ENCODE results near the gene CFAP410.

Gene CFAP410

GRCh38 chr21:44365967-44366585 is 26.9 kb upstream of the CFAP410 start:
- no peak overlapping the region for H3K9ac ChIP-seq (ENCODE audit: low read length)
- H3K4me2 ChIP-seq (ENCODE audit: low read depth, low read length) = no peak overlapping the region
- H3F3A ChIP-seq (ENCODE audit: insufficient read depth, low read length) = no peaks in the 10 kb centered on the region
- no peak for TF ChIP-seq EZH2 (optimal IDR thresholded peaks at IDR 0.05; ENCODE audit: low read depth, low read length)
- TF ChIP-seq CTCF (IDR thresholded peaks at IDR 0.05; ENCODE audit: low read length) = no peak
- TF ChIP-seq EZH2phosphoT487 (IDR thresholded peaks at IDR 0.05; ENCODE audit: low read length) = no peak
- no peak overlapping the region for H2AFZ ChIP-seq (ENCODE audit: low read length)
- H3K9me2 ChIP-seq (replicated peaks; ENCODE audit: insufficient read depth, low read length) = no peaks in the 10 kb centered on the region
- no peak overlapping the region for H3K4me3 ChIP-seq (ENCODE audit: low read length)
- no peaks in the 10 kb centered on the region for H4K20me1 ChIP-seq (ENCODE audit: insufficient read depth, low read length)
- no peak overlapping the region for H3K27ac ChIP-seq (ENCODE audit: low read length)
- no peaks in the 10 kb centered on the region for H3K4me1 ChIP-seq (ENCODE audit: low read length)
- H3K9me3 ChIP-seq (replicated peaks; ENCODE audit: insufficient read depth, low read length) = no peaks in the 10 kb centered on the region
- H3K79me2 ChIP-seq (ENCODE audit: low read length) = no peaks in the 10 kb centered on the region
- H3K36me3 ChIP-seq (replicated peaks; ENCODE audit: insufficient read depth, low read length) = no peaks in the 10 kb centered on the region
- H3K27me3 ChIP-seq (replicated peaks; ENCODE audit: insufficient read depth, low read length) = peaks cover 95% of the 10 kb centered on the region
- DNase-seq = no peak

DNA sequence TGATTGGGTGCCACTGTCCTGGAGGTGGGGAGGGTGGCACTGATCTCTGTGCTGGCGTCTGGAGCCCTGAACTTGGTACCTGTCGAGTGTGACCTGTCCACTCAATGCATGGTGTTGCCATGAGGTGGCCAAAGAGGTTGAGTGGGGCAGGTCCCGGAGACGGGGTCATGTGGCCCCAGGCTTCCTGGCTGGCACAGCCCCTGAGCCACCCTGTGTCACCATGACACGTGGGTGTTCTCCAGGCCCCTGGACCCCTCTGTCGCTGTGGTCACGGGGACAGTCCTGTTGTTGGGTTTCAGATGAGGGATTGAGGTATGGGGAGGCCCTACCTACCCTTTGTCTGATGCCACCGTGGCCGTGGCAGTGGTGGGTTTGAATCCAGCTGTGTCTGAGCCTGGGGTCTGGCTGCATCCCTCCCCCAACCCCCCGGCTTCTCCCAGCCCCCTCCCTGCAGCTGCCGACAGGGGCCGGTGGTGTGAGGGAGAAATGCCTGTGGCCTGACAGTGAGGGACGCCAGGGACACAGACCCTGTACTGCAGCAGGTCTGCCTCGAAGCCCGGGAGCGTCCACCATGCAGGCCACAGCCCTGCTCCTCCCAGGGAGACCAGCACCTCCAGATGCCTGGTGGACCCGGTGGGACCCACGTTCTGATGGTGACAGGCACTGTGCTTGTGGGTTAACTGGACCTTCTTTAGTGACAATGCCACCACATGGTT is 26.2 kb upstream of the CFAP410 start:
- Histone ChIP-seq H3K4me2 (ENCODE audit: low read depth, low read length) (no peak overlapping the region), H3K79me2 (ENCODE audit: low read length) (no peaks in the 10 kb centered on the region), H3K27ac (ENCODE audit: low read length) (no peak overlapping the region), H2AFZ (ENCODE audit: low read length) (no peak overlapping the region), H3K4me3 (ENCODE audit: low read length) (no peak overlapping the region), H4K20me1 (ENCODE audit: insufficient read depth, low read length) (no peaks in the 10 kb centered on the region), H3K4me1 (ENCODE audit: low read length) (no peaks in the 10 kb centered on the region), H3F3A (ENCODE audit: insufficient read depth, low read length) (no peaks in the 10 kb centered on the region), H3K36me3 (replicated peaks; ENCODE audit: insufficient read depth, low read length) (no peaks in the 10 kb centered on the region), H3K9ac (ENCODE audit: low read length) (no peak overlapping the region), H3K9me3 (replicated peaks; ENCODE audit: insufficient read depth, low read length) (no peaks in the 10 kb centered on the region), H3K9me2 (replicated peaks; ENCODE audit: insufficient read depth, low read length) (no peaks in the 10 kb centered on the region), H3K27me3 (replicated peaks; ENCODE audit: insufficient read depth, low read length) (peaks cover 95% of the 10 kb centered on the region)
- no peak for TF ChIP-seq EZH2 (optimal IDR thresholded peaks at IDR 0.05; ENCODE audit: low read depth, low read length)
- TF ChIP-seq CTCF (IDR thresholded peaks at IDR 0.05; ENCODE audit: low read length) = no peak
- TF ChIP-seq EZH2phosphoT487 (IDR thresholded peaks at IDR 0.05; ENCODE audit: low read length) = no peak
- DNase-seq = no peak

- no peaks in the 10 kb centered on the region for H3K9me2 ChIP-seq (replicated peaks; ENCODE audit: insufficient read depth, low read length)
- no peaks in the 10 kb centered on the region for H3K9me3 ChIP-seq (replicated peaks; ENCODE audit: insufficient read depth, low read length)
- no peak overlapping the region for H2AFZ ChIP-seq (ENCODE audit: low read length)
- no peak overlapping the region for H3K27ac ChIP-seq (ENCODE audit: low read length)
- no peak overlapping the region for H3K9ac ChIP-seq (ENCODE audit: low read length)
- no peaks in the 10 kb centered on the region for H3K79me2 ChIP-seq (ENCODE audit: low read length)
- no peaks in the 10 kb centered on the region for H3F3A ChIP-seq (ENCODE audit: insufficient read depth, low read length)
- no peak overlapping the region for H3K4me3 ChIP-seq (ENCODE audit: low read length)
- H3K27me3 ChIP-seq (replicated peaks; ENCODE audit: insufficient read depth, low read length) = peaks cover 96% of the 10 kb centered on the region
- TF ChIP-seq EZH2phosphoT487 (IDR thresholded peaks at IDR 0.05; ENCODE audit: low read length) (no peak), CTCF (IDR thresholded peaks at IDR 0.05; ENCODE audit: low read length) (no peak), EZH2 (optimal IDR thresholded peaks at IDR 0.05; ENCODE audit: low read depth, low read length) (no peak)
- no peak overlapping the region for H3K4me2 ChIP-seq (ENCODE audit: low read depth, low read length)
- H3K4me1 ChIP-seq (ENCODE audit: low read length) = no peaks in the 10 kb centered on the region
- no peaks in the 10 kb centered on the region for H4K20me1 ChIP-seq (ENCODE audit: insufficient read depth, low read length)
- H3K36me3 ChIP-seq (replicated peaks; ENCODE audit: insufficient read depth, low read length) = no peaks in the 10 kb centered on the region
- DNase-seq = no peak
Observed at GRCh38 chr21:44364151-44365053, 25.2 kb upstream of the CFAP410 start.

Data from MM.1S (cell line).